Right ventricle myocardium inferior (tissue), 1 donor: ENCODE results near the gene RNF144B. TPM values are rescaled to one million over a fixed set of nuclear protein-coding genes. Genes with fewer than 3 reads are reported as not detected.

ENCODE experiments used
- total RNA-seq: library from RNA; stranded (reverse); fragmentation: NEBNext Ultra II Directional; extraction: Animal tissue kit (Norgen Biotek cat#: 25700); gene quantifications from one replicate; pipeline ENCODE4 v1.2.1, GENCODE V29; 2021
- donor health status: DM: no; HTN: yes; CAD: no; lungs with severe emphysema.

RNF144B gene
- total RNA-seq, 1 donor from 2014 or later = 18.2 TPM

Other genes with a start within 250 kb of the RNF144B start
- gene TPMT, start 232.3 kb upstream of the RNF144B start, total RNA-seq = 12.0 TPM
- 13.0 TPM for gene KDM1B, start 231.9 kb upstream of the RNF144B start, total RNA-seq
- gene DEK, start 122.8 kb upstream of the RNF144B start, total RNA-seq = 68.6 TPM